HG02943 (cell line): ENCODE results near the gene UBE2E2.

Experiments used
- ATAC-seq: cut with Tn5 transposase; IDR thresholded peaks from one replicate; pipeline ENCODE4 v1.9.1; 2021; ENCODE audit warnings: mild to moderate bottlenecking, low read depth, moderate library complexity; ENCODE audit not compliant: unreplicated experiment

The UBE2E2 gene

GRCh38 chr3:23459889-23460546, 256.9 kb downstream of the UBE2E2 start:
- no peak for ATAC-seq

- ATAC-seq = no peak
These were observed 257.9 kb downstream of the UBE2E2 start for GRCh38 chr3:23461069-23461468.

DNA sequence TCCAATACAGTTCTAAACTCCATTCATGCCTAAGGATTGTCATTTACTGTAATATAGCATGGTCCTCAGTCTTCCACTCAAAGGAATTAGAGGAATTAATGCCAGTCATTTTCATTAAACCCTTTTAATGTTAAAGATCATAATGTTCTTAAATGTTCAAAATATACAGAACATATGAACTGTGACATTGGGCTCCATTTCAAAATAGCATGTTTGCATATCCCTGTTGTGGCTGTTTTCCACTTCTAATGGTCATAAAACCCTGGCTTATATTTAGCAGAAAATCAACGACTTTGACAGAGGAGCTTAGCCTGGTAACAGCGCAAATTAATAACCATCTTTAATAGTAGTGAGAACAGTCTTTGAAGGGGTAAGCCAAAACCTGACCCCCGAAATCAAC, 260.7 kb downstream of the UBE2E2 start:
- ATAC-seq = no peak

DNA sequence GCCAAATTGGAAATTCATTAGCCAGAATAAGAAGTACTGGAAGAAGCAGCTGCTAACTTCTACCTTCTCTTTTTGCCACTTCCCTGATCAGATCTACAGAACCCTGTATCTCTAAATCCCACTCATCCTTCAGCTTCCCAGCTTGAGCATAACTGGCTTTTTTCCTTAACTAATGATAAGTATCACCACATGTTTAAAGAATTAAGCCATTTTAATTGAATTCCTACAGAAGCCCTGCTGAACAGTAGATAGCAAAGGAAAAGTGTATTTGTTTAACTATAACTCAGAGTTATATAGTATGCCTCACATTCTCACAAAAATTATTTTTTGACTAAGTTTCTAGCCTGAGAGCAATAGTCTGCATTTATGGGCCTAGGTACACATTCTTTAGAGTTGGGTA, 262.4 kb downstream of the UBE2E2 start:
- ATAC-seq = no peak

DNA sequence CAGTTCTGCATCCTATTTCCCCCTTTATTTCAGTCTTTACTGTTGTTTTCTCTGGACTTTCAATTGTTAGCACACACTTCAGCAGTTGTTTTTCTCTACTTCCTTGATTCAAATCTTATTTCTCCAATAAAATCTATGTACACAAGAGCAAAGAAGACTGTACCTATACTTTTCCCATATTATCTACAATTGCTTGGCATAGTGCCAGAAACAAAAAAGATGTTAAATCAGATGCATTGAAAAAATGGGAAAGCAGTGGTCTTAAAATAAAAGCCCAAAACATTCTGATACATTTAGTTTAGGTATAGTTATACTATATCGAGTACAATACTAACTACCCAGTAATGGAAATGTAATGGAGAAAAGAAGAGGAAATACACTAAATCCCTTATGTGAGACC, 265.1 kb downstream of the UBE2E2 start:
- ATAC-seq = no peak

GRCh38 chr3:23474580-23475357, 271.6 kb downstream of the UBE2E2 start:
- no peak for ATAC-seq

- no peak for ATAC-seq
These were observed 272.3 kb downstream of the UBE2E2 start for GRCh38 chr3:23475446-23475845.

GRCh38 chr3:23479026-23479425, 275.9 kb downstream of the UBE2E2 start:
- no peak for ATAC-seq

DNA sequence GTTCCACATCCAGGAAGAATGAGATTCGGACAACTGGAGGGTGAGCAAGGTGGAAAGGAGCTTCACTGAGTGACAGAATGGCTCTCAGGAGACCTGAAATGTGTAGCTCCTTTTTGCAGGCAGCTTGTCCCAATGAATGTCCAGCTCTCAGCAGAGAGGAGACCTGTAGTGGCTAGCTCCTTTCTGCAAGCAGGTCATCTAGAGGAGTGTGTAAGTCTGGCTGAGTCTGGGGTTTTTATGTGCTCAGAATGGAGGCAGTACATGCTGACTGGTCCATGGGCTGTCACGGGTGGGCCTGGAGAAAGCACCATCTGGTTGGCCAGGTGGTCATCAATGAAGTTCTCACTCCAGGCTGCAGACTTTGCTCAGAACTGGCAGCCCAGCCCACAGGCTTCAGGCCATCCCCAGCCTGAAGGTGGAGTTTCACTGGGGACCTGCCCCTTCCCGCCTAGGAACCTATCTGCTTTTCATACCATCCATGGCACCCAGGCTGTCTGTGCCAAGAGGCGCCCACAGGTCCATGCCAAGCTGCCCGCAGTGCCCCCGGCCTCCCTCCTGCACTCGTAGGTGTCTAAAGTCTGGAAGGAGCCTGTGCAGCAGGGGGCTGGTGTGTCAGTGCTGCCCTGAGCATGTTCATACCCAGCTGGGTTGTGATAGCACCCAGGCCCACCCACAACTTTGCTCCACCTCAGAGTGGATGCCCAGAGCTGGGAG, 276.6 kb downstream of the UBE2E2 start:
- ATAC-seq = no peak

- ATAC-seq = no peak
These were observed 277.2 kb downstream of the UBE2E2 start for GRCh38 chr3:23480329-23480714.

- ATAC-seq = no peak
These were observed 278.0 kb downstream of the UBE2E2 start for GRCh38 chr3:23481011-23481615.

DNA sequence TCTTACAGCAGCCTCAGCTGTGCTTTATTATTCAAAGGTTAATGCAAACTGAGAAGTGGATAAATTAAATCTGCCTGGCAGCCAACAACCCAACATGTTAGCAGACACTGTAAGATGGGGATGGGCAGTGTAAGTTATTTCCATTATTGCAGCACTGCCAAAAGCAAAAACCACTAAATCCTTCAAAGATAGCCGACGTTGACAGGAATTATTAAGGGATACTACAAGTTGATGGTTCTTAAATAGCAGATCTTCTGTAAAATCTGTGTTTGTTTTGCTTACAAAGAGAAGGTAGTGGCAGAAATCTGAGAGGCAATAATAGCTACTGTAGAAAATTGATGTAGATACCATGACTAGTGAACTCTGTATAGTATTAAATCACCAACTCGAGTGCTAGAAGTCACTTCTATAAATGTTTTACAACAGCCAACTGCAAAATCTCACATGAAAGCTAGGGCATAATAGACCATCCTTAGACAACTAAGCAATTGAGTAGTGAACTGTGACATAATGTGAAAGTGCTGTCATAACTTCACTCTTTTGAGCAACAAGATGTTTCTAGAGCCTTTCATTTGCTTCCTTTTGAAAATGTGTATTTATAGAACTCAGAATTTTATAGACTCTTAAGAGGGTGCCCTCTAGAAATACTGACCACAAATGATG, 278.6 kb downstream of the UBE2E2 start:
- no peak for ATAC-seq

- no peak for ATAC-seq
These were observed 281.3 kb downstream of the UBE2E2 start for GRCh38 chr3:23484386-23484785.

GRCh38 chr3:23485922-23486321, 282.8 kb downstream of the UBE2E2 start:
- ATAC-seq = no peak

GRCh38 chr3:23487015-23487414, 283.9 kb downstream of the UBE2E2 start:
- no peak for ATAC-seq

- no peak for ATAC-seq
These were observed 285.5 kb downstream of the UBE2E2 start for GRCh38 chr3:23488618-23489017.

- no peak for ATAC-seq
These were observed 286.4 kb downstream of the UBE2E2 start for GRCh38 chr3:23489300-23490158.

DNA sequence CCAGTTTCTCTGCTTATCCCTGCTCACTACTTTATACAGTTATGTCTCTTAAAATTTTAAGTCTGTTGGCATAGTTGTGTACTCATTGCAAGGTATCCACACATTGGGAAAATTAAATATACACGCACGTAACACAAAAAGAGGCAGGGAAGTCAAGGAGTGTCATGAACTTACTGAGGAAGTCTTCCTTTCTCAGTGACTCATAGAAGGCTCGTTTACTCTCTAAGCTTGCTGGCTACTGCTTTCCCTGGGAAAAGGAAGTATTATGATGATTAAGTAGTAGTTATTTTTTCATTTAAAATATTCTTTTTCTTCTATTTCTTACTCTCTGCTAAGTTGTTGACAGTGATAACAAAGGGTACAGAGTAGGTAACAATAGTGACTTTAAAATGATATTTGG, 287.3 kb downstream of the UBE2E2 start:
- ATAC-seq = no peak

DNA sequence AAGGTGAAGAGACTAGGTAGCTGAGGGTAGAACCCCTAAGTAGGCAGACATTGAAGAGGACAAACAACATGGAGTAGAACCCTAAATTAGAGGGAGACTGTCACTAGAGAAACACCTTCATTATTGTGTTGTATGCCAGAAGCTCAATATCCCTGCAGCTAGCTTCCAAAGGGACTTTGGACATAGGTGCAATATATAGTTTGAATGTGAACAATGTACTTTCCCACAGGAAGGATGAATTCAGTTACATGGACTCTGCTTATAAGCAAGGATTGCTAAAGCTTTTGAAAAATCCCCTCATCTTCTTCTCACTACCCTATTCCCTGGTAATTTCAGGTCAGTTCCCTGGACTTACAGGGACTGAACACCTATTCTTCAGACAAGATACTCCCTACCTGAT, 288.9 kb downstream of the UBE2E2 start:
- no peak for ATAC-seq

DNA sequence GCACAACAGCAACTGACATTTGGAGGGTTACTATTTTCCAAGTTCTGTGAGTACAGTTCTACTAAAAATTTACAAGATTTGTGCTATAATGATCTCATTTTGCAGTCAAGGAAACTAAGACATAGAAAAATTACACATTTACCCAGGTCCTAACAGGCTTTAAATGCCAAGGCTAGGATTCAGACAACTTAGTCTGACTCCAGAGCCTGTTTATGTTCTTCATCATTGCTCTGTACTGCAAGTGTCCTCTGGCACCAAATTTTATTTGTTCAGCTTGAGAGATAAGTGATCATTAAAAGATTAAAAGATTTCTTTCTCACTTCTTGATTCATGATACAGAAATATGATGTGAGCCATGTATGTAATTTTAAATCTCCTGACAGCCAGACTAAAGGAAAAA, 290.8 kb downstream of the UBE2E2 start:
- ATAC-seq = no peak
